ENCODE results near the gene ADAP2.
"Not testable (repeated sequence)": the region's sequence is repeated elsewhere in the genome, so short reads cannot be mapped to it uniquely, and the experiment has no call there.

Gene ADAP2, protein sequence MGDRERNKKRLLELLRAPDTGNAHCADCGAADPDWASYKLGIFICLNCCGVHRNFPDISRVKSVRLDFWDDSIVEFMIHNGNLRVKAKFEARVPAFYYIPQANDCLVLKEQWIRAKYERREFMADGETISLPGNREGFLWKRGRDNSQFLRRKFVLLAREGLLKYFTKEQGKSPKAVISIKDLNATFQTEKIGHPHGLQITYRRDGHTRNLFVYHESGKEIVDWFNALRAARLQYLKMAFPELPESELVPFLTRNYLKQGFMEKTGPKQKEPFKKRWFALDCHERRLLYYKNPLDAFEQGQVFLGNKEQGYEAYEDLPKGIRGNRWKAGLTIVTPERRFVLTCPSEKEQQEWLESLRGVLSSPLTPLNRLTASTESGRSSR

GRCh38 chr17:30921544-30922196 lies at the start of gene ADAP2:
ADAP2 (plus strand) TSS chr17:30921945; CDS start chr17:30922015, 70 bp downstream.
- DNase-seq = no peak

DNA sequence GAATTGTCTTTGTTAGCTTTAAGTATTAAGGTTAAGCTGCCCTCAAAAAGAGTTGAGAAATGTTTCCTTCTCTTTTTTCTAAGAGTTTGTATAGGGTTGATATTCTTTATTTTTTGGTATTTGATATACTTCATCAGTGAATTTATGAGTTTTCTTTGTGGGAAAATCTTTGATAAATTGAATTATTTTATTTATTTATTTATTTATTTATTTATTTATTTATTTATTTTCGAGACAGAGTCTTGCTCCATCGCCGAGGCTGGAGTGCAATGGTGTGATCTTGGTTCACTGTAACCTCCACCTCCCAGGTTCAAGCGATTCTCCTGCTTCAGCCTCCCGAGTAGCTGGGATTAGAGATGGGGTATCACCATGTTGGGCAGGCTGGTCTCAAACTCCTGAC lies 35.6 kb upstream of the ADAP2 start:
- no peak for DNase-seq

DNA sequence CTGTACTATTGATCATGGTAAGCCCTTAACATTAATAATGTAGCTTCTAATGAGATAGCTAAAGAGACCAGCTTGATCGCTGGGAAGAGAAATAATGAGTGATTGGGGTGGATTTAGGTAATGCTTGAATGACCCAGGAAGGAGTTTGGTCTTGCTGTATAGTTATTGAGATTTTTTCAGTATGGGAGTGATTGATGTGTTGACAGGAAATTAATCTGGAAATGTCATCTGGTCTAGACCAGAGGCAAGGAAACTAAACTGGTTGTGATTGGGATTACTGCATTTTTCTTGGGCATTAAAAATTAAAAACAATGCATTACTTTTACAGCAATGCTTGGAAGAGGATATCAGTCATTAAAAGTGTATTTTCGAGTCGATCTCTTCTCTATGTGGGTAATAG lies 27.5 kb upstream of the ADAP2 start:
- no peak for DNase-seq

DNA sequence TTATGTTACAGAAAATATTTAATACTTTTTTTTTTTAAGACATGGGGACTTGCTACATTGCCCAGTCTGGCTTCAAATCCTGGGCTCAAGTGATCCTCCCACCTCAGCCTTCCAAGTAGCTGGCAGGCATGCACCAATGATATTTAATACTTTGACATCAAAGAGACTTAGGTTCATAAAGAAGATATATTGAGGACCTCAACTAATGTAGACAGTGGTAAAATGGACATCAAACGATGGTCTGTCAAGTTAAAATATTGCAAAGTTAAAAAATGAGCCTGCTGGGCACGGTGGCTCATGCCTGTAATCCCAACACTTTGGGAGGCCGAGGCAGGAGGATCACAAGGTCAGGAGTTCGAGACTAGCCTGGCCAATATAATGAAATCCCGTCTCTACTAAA lies 24.4 kb upstream of the ADAP2 start:
- DNase-seq = no peak

- no peak for DNase-seq
Observed at GRCh38 chr17:30905742-30906100, 16.0 kb upstream of the ADAP2 start.

- DNase-seq = peak; percentile 28
Observed at GRCh38 chr17:30906101-30906911, 15.4 kb upstream of the ADAP2 start, which contains the start of gene TEFM. TEFM (minus strand) TSS chr17:30906238; CDS start chr17:30906198, 40 bp downstream.

GRCh38 chr17:30908717-30909420 lies 12.9 kb upstream of the ADAP2 start:
- no peak for DNase-seq

- not testable (repeated sequence) for DNase-seq
Observed at GRCh38 chr17:30910151-30910550, 11.6 kb upstream of the ADAP2 start.

DNA sequence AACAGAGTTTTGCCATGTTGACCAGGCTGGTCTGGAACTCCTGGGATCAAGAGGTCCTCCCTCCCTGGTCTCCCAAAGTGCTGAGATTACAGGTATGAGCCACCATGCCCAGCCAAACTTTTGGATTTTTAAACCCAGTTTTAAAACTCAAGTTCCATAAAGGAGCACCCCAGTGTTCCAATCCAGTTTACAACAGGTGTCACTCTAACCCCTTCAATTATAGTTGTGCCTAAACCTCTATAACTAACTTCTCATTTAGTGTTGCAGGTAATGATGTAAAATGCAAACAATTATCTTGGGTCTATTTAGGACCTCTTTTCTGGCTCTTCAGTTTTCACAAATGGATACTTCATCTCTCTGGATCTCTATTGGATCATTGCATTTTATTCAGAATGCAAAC lies 7.8 kb upstream of the ADAP2 start:
- DNase-seq = no peak

- no peak for DNase-seq
Observed at GRCh38 chr17:30915833-30916611, 5.7 kb upstream of the ADAP2 start.

- DNase-seq = no peak
Observed at GRCh38 chr17:30917050-30917449, 4.7 kb upstream of the ADAP2 start.

- no peak for DNase-seq
Observed at GRCh38 chr17:30920282-30920681, 1.5 kb upstream of the ADAP2 start.

- no peak for DNase-seq
Observed at GRCh38 chr17:30920683-30921543, 832 bp upstream of the ADAP2 start.

DNA sequence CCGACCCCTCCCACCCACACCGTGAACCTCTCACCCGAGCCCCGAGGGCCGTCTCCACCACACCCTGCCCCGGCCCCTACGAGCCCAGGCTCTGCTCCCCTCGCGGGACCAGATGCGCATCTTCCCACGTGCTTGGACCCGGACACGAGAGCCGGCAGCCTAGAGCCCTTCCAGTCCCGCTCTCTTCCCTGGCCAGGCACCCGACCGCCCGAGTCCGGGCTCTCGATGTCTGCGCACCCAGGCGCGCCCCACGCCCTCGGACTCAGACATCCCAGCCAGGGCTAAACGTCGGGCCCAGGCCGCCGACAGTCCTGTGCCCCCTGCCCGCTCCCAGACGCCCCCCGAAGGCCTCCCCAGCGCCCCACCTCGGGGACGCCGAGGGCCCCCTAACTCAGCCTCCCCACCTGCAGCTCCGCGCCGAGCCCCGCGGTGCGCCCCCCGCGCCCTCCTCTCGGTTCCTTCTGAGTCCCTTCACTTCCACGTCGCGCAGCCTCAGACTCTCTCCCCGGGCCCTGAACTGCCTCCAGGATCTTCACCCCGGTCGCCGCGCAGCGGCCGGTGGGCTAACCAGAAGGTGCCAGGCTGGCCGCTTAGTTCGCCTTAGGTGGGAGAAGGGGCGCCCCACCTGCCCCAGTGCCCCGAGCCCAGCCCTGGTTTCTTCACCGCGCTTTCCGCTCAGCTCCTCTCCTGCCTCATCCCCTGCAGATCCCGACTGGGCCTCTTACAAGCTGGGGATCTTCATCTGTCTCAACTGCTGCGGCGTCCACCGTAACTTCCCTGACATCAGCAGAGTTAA lies 688 bp downstream of the ADAP2 start:
- no peak for DNase-seq

DNA sequence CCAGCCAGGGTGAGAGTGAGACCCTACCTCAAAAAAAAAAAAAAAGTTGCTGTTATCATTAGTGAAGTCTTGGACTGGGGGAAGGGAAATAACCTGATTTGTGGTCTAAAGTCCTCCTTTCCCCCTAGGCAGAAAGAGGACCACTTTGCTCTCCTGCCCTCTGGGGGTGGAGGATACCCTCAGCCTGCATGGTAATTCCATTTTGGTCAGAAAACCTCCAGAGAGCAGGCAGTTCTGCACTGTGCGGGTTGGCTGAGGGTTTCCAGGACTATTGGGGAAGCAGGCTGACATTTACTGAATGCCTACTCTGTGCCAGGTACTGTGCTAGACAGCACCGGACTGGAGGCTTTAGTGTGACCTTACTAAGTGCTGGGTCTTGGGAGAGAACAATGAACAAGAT lies 2.6 kb downstream of the ADAP2 start:
- no peak for DNase-seq

DNA sequence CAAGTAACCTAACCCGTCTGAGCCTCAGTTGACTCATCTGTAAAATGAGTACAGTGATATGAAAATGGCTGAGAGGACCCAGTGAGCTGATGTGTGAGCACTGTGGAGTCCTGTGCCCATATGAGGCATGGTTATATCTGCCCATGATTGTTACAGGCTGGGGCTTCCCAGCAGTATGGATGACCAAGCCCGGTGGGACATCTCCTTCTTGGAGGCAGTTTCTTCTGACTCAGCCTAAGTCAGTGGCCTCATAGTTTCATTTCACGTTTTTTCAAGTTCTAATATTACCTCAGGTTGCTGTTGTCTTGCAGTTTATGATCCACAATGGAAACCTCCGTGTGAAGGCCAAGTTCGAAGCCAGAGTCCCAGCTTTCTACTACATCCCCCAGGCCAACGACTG lies 4.8 kb downstream of the ADAP2 start:
- DNase-seq = no peak

GRCh38 chr17:30927756-30928155 lies 6.0 kb downstream of the ADAP2 start:
- DNase-seq = no peak

DNA sequence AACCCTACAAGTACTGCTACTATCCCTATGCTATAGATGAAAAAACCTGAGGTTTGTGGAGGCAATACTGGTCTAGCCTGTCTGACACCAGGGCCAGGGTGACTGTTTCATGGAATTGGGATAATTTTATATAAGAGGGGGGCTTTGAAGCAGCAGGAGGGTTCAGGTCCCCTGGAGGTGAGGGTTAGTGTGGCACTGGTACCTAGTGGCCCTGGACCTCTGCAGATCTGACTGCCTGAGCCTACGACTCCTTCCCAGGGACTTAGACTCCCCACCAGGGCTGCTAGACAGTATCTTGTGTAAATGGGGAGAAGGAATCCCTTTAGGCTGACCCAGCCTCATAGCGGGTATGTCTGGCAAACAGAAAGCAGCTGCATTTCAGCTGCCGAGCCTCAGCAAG lies 6.8 kb downstream of the ADAP2 start:
- no peak for DNase-seq

- DNase-seq = no peak
Observed at GRCh38 chr17:30929081-30929633, 7.4 kb downstream of the ADAP2 start.

DNA sequence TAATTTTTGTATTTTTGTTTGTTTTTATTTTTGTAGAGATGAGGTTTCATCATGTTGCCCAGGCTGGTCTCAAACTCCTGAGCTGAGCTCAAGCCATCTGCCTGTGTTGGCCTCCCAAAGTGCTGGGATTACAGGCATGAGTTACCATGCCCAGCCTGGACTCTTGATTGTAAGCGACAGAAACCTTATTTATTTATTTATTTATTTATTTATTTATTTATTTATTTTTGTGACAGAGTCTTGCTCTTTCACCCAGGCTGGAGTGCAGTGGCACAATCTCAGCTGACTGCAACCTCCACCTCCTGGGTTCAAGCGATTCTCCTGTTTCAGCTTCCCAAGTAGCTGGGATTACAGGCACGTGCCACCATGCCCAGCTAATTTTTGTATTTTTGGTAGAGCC lies 8.1 kb downstream of the ADAP2 start:
- DNase-seq = not testable (repeated sequence)
